ENCODE data around the gene GRIK3. TPM values are rescaled to one million over a fixed set of nuclear protein-coding genes. Genes with fewer than 3 reads are reported as not detected.

GRIK3 gene
- total RNA-seq, 2 donors from 2014 or later, result 0.20 to 1.2 TPM

GRCh38 chr1:36834586-36834985, 199.7 kb downstream of the GRIK3 start:
- intact Hi-C loops (cut with DNase I), result no loop called here
- Histone ChIP-seq H3K9ac (ENCODE audit: low read depth in 2 of 2, low read length in 2 of 2) (no peak overlapping the region), H3K9me3 (no peaks in the 10 kb centered on the region), H3K27ac (no peak overlapping the region), H3K36me3 (no peaks in the 10 kb centered on the region), H3K4me3 (no peak overlapping the region), H3K27me3 (no peaks in the 10 kb centered on the region), H3K4me1 (no peaks in the 10 kb centered on the region)
- no peak for TF ChIP-seq CTCF (IDR thresholded peaks at IDR 0.05)
- DNase-seq, result no peak

- H3K4me1 ChIP-seq, result no peaks in the 10 kb centered on the region
- H3K27me3 ChIP-seq, result no peaks in the 10 kb centered on the region
- H3K36me3 ChIP-seq, result no peaks in the 10 kb centered on the region
- intact Hi-C loops (cut with DNase I), result no loop called here
- H3K27ac ChIP-seq, result no peak overlapping the region
- H3K9me3 ChIP-seq, result no peaks in the 10 kb centered on the region
- no peak overlapping the region for H3K9ac ChIP-seq (ENCODE audit: low read depth in 2 of 2, low read length in 2 of 2)
- TF ChIP-seq CTCF (IDR thresholded peaks at IDR 0.05), result no peak
- no peak overlapping the region for H3K4me3 ChIP-seq
- DNase-seq, result no peak
These were observed 203.0 kb downstream of the GRIK3 start for GRCh38 chr1:36831186-36831810.

- Histone ChIP-seq H3K36me3 (no peaks in the 10 kb centered on the region), H3K9ac (ENCODE audit: low read depth in 2 of 2, low read length in 2 of 2) (no peak overlapping the region), H3K27ac (no peak overlapping the region), H3K27me3 (no peaks in the 10 kb centered on the region), H3K9me3 (no peaks in the 10 kb centered on the region), H3K4me1 (no peaks in the 10 kb centered on the region), H3K4me3 (no peak overlapping the region)
- no peak for TF ChIP-seq CTCF (IDR thresholded peaks at IDR 0.05)
- DNase-seq, result no peak
- intact Hi-C loops (cut with DNase I), result no loop called here
These were observed 204.4 kb downstream of the GRIK3 start for GRCh38 chr1:36829961-36830360.

GRCh38 chr1:36829066-36829465, 205.2 kb downstream of the GRIK3 start:
- H3K4me3 ChIP-seq, result no peak overlapping the region
- H3K9me3 ChIP-seq, result no peaks in the 10 kb centered on the region
- intact Hi-C loops (cut with DNase I), result no loop called here
- no peaks in the 10 kb centered on the region for H3K27me3 ChIP-seq
- H3K9ac ChIP-seq (ENCODE audit: low read depth in 2 of 2, low read length in 2 of 2), result no peak overlapping the region
- DNase-seq, result no peak
- no peak overlapping the region for H3K27ac ChIP-seq
- no peaks in the 10 kb centered on the region for H3K36me3 ChIP-seq
- TF ChIP-seq CTCF (IDR thresholded peaks at IDR 0.05), result no peak
- no peaks in the 10 kb centered on the region for H3K4me1 ChIP-seq

GRCh38 chr1:36825226-36825625, 209.1 kb downstream of the GRIK3 start:
- Histone ChIP-seq H3K9me3 (no peaks in the 10 kb centered on the region), H3K36me3 (no peaks in the 10 kb centered on the region), H3K9ac (ENCODE audit: low read depth in 2 of 2, low read length in 2 of 2) (no peak overlapping the region), H3K27me3 (no peaks in the 10 kb centered on the region), H3K4me3 (no peak overlapping the region), H3K4me1 (no peaks in the 10 kb centered on the region), H3K27ac (no peak overlapping the region)
- DNase-seq, result no peak
- TF ChIP-seq CTCF (IDR thresholded peaks at IDR 0.05), result no peak
- intact Hi-C loops (cut with DNase I), result no loop called here

Measured in colonic mucosa (tissue), 4 donors.